GM21515 (cell line): ENCODE data around the gene FLT4.

Experiments
- ATAC-seq: cut with Tn5 transposase; IDR thresholded peaks from one replicate; pipeline ENCODE4 v1.9.1; 2021; ENCODE audit not compliant: unreplicated experiment

The FLT4 gene

DNA sequence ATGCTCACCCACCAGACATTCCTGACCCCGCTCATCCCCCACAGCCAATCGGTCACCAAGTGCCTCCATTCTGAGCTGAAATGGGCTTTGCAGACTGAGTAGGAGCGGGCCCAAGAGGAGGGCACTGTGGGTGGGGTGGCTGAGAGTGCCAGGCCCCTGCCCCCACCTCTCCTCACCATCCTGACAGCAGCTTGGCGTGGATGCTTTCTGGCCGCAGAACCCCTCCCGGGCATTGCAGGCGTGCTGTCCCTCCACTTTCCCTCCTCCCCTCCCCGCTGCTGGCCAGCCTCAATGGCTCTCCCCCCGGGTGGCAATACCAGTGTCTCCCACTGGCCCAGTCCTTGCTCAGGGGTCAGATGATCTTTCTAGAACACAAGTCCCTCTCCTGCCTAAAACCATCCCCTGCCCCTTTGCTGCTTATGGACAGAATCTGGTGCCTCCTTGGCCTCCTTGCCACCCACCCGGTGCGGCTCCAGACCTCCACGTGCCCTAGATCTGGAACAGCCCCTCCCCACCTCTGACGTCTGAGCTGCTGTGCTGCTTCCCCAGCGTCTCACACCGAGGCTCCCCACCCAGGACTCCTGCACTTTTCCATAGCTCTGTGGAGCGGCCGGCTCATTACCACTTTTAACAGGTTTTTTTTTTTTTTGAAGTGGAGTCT lies 6.1 kb downstream of the FLT4 start:
- ATAC-seq: no peak

GRCh38 chr5:180642779-180643178 lies 6.6 kb downstream of the FLT4 start:
- ATAC-seq: no peak

DNA sequence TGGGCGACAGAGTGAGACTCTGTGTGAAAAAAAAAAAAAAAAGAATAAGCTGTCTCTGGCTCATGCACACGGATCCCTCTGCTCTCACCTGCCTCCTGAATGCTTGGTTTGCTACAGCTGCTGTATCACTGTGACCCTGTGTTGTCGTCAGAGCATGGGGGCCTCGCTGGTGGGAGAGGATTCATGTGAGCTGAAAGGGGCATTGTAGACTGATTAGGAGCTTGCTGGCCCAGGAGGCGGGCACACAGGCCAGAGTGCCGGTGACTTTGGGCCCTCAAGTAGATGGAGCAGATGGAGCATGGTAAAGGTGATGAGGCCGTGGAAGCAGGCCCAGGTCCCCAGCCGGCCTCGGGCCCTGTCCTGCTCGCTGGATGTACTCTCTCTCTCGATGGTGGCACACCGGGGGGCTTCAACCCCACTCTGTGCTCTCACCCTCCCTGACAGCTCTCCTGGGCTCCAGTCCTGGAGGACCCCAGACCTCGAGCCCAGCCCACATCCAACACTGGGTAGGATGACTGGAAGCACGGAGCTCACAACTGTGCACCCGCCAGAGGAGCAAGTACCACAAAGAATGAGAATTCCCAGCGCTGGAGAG lies 7.1 kb downstream of the FLT4 start:
- ATAC-seq: no peak

GRCh38 chr5:180641566-180641900 lies 7.9 kb downstream of the FLT4 start:
- no peak for ATAC-seq

DNA sequence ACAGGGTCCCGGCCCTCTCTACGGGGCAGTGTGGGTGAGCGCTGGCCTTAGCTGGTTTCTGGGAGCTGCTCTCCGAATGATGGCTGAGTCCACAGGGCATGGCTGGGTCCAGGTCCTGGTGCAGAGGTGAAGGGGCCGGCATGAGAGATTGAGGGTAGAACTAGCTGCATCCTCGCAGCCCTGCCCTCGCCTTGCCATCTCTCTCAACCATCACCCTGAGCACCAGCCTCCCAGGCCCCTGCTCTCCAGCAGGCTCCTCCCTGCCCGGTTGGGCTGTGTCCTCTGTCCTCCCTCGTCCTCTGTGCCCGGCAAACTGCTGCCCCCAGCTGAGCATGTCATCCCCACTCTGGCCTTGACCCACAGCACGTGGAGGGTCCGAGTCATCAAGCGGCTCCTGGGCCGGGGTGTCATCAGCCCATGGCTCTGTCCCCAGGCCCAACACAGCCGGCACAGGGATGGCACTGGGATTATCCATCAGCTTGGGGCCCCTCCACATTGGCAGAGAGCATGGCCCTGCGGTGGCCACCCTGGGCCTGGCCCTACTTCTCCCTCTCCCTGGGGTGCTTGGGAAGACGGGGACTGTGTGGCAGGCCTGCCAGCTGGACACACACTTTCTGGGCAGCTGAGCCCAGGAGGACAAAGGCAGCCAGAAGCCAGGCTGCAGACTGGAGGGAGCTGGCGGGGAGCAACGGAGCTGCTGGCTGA lies 8.4 kb downstream of the FLT4 start:
- no peak for ATAC-seq

DNA sequence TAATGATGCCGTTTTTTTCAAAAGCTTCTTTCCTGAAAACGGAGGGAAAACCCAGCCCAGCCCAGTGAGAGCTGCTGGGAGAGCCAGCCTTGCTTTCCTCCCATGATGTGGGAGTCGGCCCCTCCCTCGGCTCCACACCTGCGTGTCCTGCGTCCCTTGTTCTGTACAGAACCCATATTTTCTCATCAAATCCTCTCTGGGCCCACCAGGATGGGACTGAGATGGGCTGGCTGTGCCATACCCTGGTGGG lies 8.9 kb downstream of the FLT4 start:
- no peak for ATAC-seq

DNA sequence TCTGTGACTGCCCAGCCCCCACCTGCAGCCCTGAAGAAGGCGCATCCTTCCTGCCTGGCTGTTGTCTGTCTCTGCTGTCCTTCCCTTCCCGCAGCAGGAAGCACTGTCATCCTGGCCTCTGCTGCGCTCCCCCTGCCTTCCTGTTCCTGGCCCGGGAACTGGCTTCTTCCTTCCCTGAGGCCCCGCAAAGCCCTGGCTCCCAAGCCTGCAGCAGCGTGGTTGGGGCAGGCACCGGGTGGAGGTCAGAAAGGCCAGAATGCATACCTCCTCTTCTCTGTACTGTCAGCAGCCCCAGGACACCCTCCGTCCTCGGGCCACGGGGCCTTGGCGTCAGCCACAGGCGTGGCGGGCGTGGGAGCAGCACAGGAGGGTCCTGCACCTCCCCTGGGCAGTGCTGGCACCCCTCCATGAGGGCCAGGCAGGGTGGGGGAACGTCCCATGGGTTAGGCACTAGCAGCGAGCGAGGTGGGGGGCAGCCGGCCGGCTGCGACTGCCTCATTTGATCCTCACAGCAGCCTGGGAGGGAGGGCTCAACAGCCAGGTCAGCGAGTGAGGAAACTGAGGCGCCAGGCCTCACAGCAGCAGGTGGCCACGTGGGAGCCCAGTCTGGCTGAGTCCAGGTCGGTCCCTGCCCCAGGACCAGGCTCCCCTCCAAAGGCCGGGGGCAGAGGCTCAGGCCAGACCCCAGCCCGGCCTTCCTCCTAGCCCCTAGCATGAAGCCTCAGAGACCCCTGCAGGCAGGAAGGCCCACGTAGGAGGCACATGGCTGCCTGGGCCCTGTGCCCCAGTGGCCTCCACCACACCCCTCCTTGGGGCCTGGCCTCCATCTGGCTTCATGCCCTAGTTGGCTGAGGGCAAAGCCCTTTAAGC lies 9.4 kb downstream of the FLT4 start:
- no peak for ATAC-seq

DNA sequence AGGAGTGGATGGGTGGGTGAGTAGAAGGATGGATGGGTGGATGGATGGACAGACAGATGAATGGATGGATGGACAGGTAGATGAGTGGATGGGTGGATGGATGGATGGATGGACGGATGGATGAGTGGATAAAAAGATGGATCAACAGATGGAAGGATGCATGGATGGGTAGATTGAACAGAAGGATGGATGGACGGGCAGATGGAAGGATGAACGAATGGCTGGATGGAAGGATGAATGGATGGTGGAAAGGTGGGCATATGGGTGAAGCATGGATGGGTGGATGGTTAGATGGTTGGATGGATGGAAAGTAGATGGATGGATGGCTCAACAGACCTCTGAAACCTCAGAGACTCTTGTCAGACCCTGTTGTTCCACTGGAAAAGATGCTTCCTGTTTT lies 10.1 kb downstream of the FLT4 start:
- ATAC-seq: no peak

DNA sequence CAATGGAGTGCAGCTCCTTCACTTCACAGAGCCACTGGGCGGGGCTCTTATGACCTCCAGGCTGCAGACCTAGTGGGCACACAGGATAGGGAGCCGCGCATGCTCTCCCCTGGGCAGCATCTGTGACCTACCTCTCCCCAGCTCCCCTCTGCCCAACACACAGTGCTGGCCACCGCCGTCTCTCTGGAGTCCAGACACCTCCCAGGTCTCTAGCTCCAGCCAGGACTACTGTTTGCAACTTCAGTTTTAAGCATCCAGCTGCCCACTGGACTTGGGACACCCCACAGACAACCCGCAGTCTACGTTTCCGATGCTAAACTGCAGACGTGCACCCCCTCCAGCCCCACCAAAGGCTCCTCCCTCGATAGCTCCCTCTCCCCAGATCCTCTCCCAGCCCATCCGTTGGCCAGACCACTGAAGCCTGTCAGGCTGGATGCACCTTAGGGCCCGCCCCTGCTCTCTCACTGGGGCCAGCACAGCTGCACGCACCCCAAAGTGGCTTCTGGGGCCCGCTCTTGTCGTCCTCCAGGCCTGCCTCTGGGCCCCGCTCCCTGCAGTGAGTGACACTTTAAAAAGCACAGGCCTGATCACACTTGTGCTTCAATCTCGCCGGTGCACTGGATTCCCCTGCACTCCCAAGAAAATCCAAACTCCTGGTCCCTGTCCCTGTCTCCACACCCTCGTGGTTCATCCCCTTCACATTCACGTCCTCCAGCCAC lies 11.3 kb downstream of the FLT4 start:
- no peak for ATAC-seq

DNA sequence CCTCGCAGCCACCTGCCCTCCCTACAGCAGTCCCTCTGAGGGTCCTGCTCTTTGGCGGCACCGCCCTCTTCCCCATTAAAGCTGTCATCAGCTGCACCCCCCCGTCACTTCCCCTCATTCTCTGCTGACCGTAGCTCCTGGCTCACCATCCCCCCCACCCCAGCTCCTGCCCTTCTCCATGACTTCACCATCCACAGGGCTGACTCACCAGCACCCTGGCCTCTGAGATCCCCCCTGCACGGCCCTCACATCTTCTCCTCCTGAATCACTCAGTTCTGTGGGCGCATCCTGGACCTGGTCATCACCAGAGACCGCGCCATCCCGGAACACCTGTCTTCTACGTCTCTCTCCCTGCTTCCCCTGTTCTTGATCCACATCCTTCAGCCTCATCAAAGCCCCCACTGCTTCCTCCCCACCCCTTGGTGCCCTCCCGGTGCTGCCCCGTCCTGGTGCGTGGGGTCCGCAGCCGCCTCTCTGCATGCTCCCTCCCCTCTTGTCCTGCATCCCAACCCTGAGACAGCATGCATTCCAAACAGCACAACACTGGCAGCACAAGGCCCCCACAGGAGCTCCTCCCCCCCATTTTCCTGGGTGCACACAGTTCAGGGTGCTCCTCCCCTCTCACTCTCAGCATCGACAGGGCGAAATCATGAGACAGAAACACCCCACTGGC lies 12.9 kb downstream of the FLT4 start:
- ATAC-seq: no peak

- ATAC-seq: no peak
Observed at GRCh38 chr5:180636016-180636402, 13.4 kb downstream of the FLT4 start.

DNA sequence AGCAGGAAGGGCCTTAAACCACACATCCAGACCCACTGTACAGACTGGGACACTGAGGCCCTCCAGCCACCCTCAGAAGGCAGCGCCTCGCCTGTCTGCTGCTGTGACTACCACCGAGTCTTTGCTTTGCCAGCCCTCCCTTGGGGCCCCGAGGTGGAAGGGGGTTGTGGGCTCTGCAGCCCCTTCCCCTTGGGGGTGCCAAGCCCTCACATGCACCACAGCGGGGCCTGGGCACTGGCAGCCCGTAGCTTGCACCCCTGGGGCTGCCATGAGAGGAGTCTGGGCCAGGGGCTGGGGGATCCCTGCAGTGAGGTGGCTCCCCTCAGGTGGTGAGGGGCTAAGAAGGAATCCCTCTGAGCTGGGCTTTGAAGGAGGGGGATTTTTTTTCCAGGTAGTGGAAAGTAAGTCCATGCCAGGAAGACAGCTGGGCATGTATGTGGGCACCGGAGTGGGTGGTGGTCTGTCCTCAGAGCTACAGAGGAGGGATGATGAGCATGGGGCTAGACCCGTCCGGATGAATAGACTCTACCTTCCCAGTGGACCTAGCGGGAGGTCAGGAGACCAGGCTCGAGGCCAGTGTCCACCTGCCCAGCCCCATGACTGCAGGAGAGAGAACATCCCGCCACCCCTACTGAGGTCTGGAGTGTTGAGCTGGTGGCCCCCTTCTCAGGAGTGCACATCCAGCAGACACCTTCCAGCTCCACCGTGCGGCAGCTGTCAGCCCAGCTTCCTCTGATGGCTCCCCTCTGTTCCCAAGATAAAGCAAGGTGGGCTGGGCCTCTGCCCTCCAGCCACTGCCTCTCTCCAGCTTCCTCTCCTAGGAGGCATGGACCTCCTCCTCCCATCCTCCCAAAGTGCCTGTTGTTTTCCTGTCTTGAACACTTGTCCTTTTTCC lies 15.9 kb downstream of the FLT4 start:
- ATAC-seq: no peak

DNA sequence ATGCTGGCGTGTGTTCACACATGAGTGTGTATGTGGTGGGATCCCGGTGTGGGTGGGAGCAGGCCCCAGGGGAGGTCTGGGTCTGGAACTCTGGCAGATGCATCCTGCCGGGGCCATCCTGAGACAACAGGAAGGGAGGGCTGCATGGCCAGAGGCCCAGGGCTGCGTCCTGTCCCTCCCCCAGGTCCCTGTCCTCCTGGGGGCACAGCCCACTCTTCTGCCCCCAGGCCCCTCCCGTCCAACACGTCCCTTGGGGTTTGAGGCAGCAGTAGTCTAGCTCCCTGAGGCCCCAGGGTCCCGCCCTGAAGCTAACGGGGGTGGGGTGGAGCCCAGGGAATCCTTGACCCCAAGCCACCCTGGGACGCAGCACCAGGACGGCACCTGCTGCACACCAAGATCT lies 16.6 kb downstream of the FLT4 start:
- no peak for ATAC-seq

DNA sequence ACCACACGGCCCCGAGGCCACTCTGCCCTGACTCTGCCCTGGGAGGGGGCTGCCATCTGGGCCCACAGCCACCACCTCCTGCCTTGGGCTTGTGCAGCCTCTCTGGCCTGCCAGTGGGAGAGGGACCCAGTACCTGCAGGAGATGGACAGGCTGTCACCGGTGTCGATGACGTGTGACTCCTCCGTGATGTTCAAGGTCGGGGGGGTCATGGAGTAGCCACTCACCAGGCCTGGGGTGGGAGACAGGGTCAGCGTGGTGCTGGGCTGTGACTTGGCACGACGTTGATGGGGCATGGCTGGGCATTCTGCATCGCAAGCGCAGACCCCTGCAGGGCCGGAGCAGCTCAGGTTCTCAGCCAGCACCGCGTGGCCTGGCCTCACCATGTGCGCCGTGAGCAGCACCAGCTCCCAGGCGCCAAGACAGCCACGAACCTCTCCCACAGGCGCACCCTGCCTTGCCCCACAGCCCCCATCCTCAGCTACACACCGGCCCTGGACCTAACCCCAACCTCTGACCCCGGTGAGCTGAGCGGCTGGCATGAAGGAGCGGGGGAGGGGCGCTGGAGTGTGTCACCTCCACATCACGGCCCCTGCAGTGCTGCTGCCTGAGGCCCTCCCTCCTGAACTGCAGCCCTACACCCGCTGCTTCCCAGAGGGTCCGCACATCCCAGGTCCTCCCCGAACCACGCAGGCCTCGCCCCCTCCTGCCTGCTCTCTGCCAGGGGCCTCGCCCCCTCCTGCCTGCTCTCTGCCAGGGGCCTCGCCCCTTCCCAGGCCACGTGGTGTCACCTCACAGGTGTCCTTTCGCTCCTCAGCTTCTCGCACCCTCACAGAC lies 17.6 kb downstream of the FLT4 start:
- ATAC-seq: no peak

- ATAC-seq: no peak
Observed at GRCh38 chr5:180630426-180630825, 19.0 kb downstream of the FLT4 start.

DNA sequence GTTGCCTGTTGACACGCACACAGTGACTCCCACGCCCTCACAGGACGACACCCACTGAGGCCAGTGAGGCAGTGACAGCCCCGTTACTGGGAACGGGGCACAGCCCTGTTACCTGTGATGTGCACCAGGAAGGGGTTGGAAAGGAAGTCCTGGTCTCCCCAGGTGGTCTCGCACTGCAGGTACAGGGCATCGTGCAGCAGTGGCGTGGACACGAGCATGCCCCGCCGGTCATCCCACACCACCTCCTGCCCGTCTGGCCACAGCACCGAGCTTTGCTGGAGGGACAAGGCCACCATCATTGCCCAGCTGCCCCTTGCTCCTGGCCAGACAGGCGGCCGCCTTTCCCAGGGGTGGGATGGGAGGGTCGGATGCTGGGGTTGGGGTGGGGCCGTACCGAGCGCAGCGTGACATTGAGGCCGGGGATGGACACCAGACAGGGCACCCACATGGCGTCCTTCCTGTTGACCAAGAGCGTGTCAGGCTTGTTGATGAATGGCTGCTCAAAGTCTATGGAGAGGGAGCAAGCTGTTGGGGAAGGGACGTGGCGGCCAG lies 19.5 kb downstream of the FLT4 start:
- no peak for ATAC-seq

DNA sequence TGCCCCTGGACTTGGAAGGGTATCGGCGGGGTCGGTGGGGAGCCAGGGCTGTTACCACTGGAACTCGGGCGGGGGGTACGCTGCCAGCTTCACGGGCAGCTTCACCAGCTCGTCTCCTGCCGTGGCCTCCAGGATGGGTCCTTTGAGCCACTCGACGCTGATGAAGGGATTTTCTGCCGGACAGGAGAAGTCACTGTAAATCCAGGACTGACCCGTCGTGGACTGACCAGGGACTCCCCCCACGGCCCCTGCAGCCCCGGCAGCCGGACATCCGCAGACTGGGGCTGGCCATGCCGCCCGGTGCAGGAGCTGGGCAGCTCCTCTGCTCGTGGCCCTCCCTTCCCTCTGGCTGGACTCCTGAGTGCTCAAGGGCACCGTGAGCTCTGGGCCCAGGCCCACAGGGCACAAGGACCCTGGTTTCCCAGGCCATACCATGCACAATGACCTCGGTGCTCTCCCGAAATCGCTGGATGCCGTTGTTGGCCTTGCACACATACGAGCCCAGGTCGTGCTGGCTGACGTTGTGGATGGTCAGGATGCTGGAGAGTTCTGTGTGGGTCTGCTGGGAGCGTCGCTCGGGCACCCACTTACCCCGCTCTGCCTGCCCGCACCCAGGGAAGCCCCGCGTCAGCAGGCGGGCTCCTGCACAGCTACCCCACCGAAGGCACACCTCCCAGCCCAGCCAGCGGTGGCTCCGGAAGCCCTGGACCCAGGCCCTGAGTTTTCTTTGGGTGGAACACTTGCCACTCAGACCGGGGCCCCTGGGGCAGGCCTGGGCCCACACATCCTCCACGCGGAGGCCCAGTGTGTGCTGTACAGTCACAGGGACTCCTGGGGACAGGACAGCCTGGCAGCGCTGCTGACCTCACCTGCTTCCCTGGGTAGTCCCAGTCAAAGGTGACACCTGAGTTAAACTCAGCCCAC lies 20.3 kb downstream of the FLT4 start:
- no peak for ATAC-seq

DNA sequence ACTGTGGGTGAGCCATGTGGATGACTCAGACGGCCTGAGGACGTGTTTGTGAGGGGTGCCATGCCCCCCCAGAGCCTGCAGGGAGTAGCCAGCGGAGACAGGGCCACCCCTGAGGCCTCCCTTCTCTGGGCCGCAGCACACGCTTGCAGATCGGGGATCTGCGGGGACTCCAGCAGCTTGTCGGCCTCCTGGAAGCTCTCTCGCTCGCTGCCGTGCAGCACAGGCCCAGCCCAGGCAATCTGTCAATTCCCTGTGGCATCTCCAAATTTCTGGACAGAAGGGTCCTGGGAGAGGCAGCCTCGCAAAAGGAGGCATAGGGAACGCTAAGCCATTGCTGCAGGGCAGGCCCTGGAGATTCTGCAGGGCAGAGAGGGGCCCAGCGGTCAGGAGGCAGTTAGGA lies 21.2 kb downstream of the FLT4 start:
- ATAC-seq: no peak
